HCT116 (cell line): Measurements from ENCODE around the gene HK3. TPM values are rescaled to one million over a fixed set of nuclear protein-coding genes. Genes with fewer than 3 reads are reported as not detected.

Source experiments
- ATAC-seq: fragments of 200-7000 bp; cut with Tn5 transposase; 2 replicates; pipeline ENCODE4 v1.9.1; 2020; ENCODE audit warnings: mild to moderate bottlenecking, moderate library complexity
- BruUV-seq: library from RNA; stranded (reverse); fragments of 400-500 nt; replicated peaks from 2 replicates; lab custom pipeline; 2021; lab: Mats Ljungman, UMichigan
- CTCF ChIA-PET: fragments of 300-600 bp; sonication (Branson Sonifier 250); formaldehyde crosslinking; loops from one replicate; lab custom pipeline; 2021; ENCODE audit warnings: antibody characterized with exemption; lab: Charles Lee
- POLR2A ChIA-PET: fragments of 300-600, 350-600 bp; sonication (Branson Sonifier 250); formaldehyde crosslinking; loops from one replicate; lab custom pipeline; 2021; ENCODE audit warnings: antibody characterized with exemption; lab: Charles Lee
- RAD21 ChIA-PET, 2 experiments: fragments of 300-600 bp; sonication (Branson Sonifier 250); formaldehyde crosslinking; loops; one replicate each; lab custom pipeline; 2023; ENCODE audit warnings: low total read pairs in 2 of 2; ENCODE audit not compliant: uncharacterized antibody in 2 of 2, unreplicated experiment in 2 of 2, low non-redundant PET in 1 of 2; lab: Charles Lee
- DNase-seq: peaks from one replicate; pipeline ENCODE4 v3.0.0-alpha.2; 2010; ENCODE audit warnings: low read depth, low spot score
- H2AFZ ChIP-seq: fragments of 200-600 bp; shearing (Covaris generic), sonication (generic); 2 replicates; pipeline ENCODE4 v1.6.1; 2017; ENCODE audit warnings: low read depth, mixed run types, mixed read lengths, antibody characterized with exemption, low read length; ENCODE audit not compliant: poor library complexity, severe bottlenecking
- H3K27ac ChIP-seq: 2 replicates; pipeline ENCODE4 v1.5.1; 2012; ENCODE audit warnings: low read depth, low read length
- H3K27me3 ChIP-seq: fragments of 200-600 bp; sonication (generic); 2 replicates; pipeline ENCODE4 v1.6.1; 2016; ENCODE audit warnings: mixed run types, low read length, mixed read lengths; ENCODE audit not compliant: insufficient read depth
- H3K36me3 ChIP-seq, 2 experiments: fragments of 200-500 bp in 1 of 2; fragments of 200-600 bp in 1 of 2; sonication (Bioruptor generic) in 1 of 2; sonication (generic) in 1 of 2; 2 replicates each; pipeline versions ENCODE4 v1.5.1 to v1.6.1; 2014 to 2016; ENCODE audit warnings: low read length in 2 of 2, inconsistent platforms in 1 of 2, mixed read lengths in 1 of 2, mixed run types in 1 of 2; ENCODE audit not compliant: insufficient read depth in 2 of 2, control insufficient read depth in 1 of 2
- H3K4me1 ChIP-seq, 2 experiments: fragments of 200-600 bp in 1 of 2; sonication (generic) in 1 of 2; 2 replicates each; pipeline versions ENCODE4 v1.5.1 to v1.6.1; 2012 to 2017; ENCODE audit warnings: low read length in 2 of 2, inconsistent platforms in 1 of 2, mild to moderate bottlenecking in 1 of 2, mixed read lengths in 1 of 2, mixed run types in 1 of 2, moderate library complexity in 1 of 2; ENCODE audit not compliant: insufficient read depth in 2 of 2, control insufficient read depth in 1 of 2
- H3K4me2 ChIP-seq: fragments of 200-600 bp; sonication (generic); 2 replicates; pipeline ENCODE4 v1.6.1; 2017; ENCODE audit warnings: mixed run types, low read length, mixed read lengths
- H3K4me3 ChIP-seq, 2 experiments: fragments of 200-600 bp in 1 of 2; sonication (generic) in 1 of 2; replicated peaks in 1 of 2; 2 replicates each; pipeline ENCODE4 v1.5.1; 2011 to 2016; ENCODE audit warnings: low read length in 2 of 2, control low read depth in 1 of 2, low read depth in 1 of 2, mild to moderate bottlenecking in 1 of 2, mixed read lengths in 1 of 2, mixed run types in 1 of 2
- H3K79me2 ChIP-seq: fragments of 200-600 bp; sonication (generic); 2 replicates; pipeline ENCODE4 v1.6.1; 2017; ENCODE audit warnings: mild to moderate bottlenecking, mixed run types, low read length, moderate library complexity, mixed read lengths; ENCODE audit not compliant: insufficient read depth
- H3K9ac ChIP-seq: fragments of 200-600 bp; sonication (generic); 2 replicates; pipeline ENCODE4 v1.6.1; 2016; ENCODE audit warnings: low read length, mixed read lengths
- H3K9me2 ChIP-seq: fragments of 200-600 bp; sonication (generic), shearing (Covaris generic); 2 replicates; pipeline ENCODE4 v1.6.1; 2017; ENCODE audit warnings: mixed run types, mild to moderate bottlenecking, moderate library complexity; ENCODE audit not compliant: insufficient read depth
- H3K9me3 ChIP-seq, 2 experiments: fragments of 200-500 bp in 1 of 2; fragments of 200-600 bp in 1 of 2; sonication (Bioruptor generic) in 1 of 2; sonication (generic) in 1 of 2; 2 replicates each; pipeline ENCODE4 v1.6.1; 2014 to 2017; ENCODE audit warnings: low read length in 2 of 2, mixed read lengths in 2 of 2, inconsistent platforms in 1 of 2, low read depth in 1 of 2, mild to moderate bottlenecking in 1 of 2, mixed run types in 1 of 2, moderate library complexity in 1 of 2; ENCODE audit not compliant: control insufficient read depth in 1 of 2, insufficient read depth in 1 of 2
- H4K20me1 ChIP-seq: fragments of 200-600 bp; sonication (generic), shearing (Covaris generic); 2 replicates; pipeline ENCODE4 v1.6.1; 2017; ENCODE audit warnings: mixed run types, mild to moderate bottlenecking, moderate library complexity; ENCODE audit not compliant: insufficient read depth
- CEBPB ChIP-seq: IDR thresholded peaks from 2 replicates; pipeline ENCODE4 v1.6.1; 2012; ENCODE audit warnings: low read depth
- EZH2 ChIP-seq: fragments of 200-600 bp; sonication (generic); IDR thresholded peaks from 2 replicates; pipeline ENCODE4 v1.6.1; 2017; ENCODE audit warnings: antibody characterized with exemption, mixed run types
- EZH2phosphoT487 ChIP-seq: fragments of 200-600 bp; IDR thresholded peaks from 2 replicates; pipeline ENCODE4 v1.6.1; 2018; ENCODE audit warnings: antibody characterized with exemption, borderline replicate concordance
- RAD21 ChIP-seq: IDR thresholded peaks from 2 replicates; pipeline ENCODE4 v1.6.1; 2012; ENCODE audit warnings: low read depth, mild to moderate bottlenecking
- SIN3A ChIP-seq: IDR thresholded peaks from 2 replicates; pipeline ENCODE4 v1.6.1; 2012; ENCODE audit warnings: low read depth
- TCF7L2 ChIP-seq: IDR thresholded peaks from 2 replicates; pipeline ENCODE4 v1.7.0; 2011; ENCODE audit warnings: borderline replicate concordance, inconsistent platforms; ENCODE audit not compliant: insufficient read depth, insufficient read length; ENCODE audit errors: extremely low read depth
- YY1 ChIP-seq: IDR thresholded peaks from 2 replicates; pipeline ENCODE4 v1.6.1; 2011; ENCODE audit warnings: low read length, low read depth, moderate library complexity, mild to moderate bottlenecking; ENCODE audit not compliant: insufficient replicate concordance; ENCODE audit errors: extremely low read depth
- ZNF274 ChIP-seq: fragments of 200-500 bp; sonication (Bioruptor generic); IDR thresholded peaks from 2 replicates; pipeline ENCODE4 v1.6.1; 2014; ENCODE audit warnings: mild to moderate bottlenecking, low read depth, low read length, inconsistent platforms
- intact Hi-C: fragments of 100-400 bp; cut with micrococcal nuclease; formaldehyde crosslinking; loops from 2 replicates; pipeline ENCODE4 v1.10.0; 2022
- total RNA-seq: library from RNA; stranded (reverse); gene quantifications from one replicate; pipeline ENCODE4 v1.2.1, GENCODE V29; 2021; ENCODE audit not compliant: unreplicated experiment
- TF ChIP-seq, protein P1 (sequence below): IDR thresholded peaks from 2 replicates; pipeline ENCODE4 v1.6.1; 2012
- TF ChIP-seq, protein P2 (sequence below): IDR thresholded peaks from 2 replicates; pipeline ENCODE4 v1.6.1; 2012
- TF ChIP-seq, protein P3 (sequence below): IDR thresholded peaks from 2 replicates; pipeline ENCODE4 v1.6.1; 2012; ENCODE audit warnings: low read depth

Gene HK3
- total RNA-seq, 1 experiment from 2014 or later, result 0.30 TPM

DNA sequence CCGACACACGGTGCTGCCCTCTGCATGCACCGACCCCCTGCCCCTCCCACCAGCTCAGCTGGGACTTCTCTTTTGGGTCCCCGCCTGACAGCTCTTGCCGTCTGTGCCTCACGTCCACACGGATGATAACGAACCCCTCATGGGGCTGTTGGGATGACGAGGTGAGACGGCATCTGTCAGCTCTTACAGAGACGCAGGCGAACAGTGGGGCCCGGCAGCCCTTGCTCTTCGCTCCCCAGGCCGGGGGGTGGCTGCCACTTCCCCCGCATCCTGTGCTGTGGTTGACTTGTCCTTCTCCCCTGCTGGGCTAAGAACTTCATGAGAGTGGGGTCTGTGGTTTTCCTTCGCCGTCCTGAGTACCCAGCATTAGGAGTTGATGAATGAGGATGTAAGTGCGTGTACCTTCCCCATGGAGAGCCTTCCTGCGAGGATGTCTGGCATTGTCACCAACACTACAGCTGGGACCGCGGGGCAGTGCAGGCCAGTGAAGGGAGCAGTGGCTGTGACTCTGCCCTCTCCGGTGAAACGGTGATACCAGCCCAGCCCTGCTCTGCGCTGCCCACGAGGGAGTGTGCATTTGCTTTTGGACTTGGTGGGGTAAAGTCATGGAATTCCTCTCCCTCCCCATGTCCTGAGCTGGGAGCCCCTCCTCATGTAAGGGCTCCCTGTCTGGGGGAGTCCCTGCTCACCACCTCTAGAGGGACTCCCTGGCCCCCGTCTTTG lies 23.2 kb downstream of the HK3 start:
- H3K4me2 ChIP-seq, result no peak overlapping the region
- intact Hi-C loops, result no loop called here
- H2AFZ ChIP-seq, result no peak overlapping the region
- CTCF ChIA-PET, result no interaction called here
- H3K27ac ChIP-seq, result no peak overlapping the region
- RAD21 ChIA-PET, result no interaction called here
- H3K9me3 ChIP-seq, result no peaks in the 10 kb centered on the region
- H3K27me3 ChIP-seq, result no peaks in the 10 kb centered on the region
- BruUV-seq, result no TSS peak
- DNase-seq (no peak), ATAC-seq (no peak)
- no peak overlapping the region for H3K4me3 ChIP-seq
- H3K9ac ChIP-seq, result no peak overlapping the region
- no peaks in the 10 kb centered on the region for H3K9me2 ChIP-seq
- H3K79me2 ChIP-seq, result no peaks in the 10 kb centered on the region
- TF ChIP-seq, protein P1, sequence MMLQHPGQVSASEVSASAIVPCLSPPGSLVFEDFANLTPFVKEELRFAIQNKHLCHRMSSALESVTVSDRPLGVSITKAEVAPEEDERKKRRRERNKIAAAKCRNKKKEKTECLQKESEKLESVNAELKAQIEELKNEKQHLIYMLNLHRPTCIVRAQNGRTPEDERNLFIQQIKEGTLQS, result no peak
- TF ChIP-seq EZH2, result no peak
- TF ChIP-seq SIN3A, result no peak
- no peak for TF ChIP-seq EZH2phosphoT487
- TF ChIP-seq, protein P2, sequence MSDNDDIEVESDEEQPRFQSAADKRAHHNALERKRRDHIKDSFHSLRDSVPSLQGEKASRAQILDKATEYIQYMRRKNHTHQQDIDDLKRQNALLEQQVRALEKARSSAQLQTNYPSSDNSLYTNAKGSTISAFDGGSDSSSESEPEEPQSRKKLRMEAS, result no peak
- TF ChIP-seq, protein P3, sequence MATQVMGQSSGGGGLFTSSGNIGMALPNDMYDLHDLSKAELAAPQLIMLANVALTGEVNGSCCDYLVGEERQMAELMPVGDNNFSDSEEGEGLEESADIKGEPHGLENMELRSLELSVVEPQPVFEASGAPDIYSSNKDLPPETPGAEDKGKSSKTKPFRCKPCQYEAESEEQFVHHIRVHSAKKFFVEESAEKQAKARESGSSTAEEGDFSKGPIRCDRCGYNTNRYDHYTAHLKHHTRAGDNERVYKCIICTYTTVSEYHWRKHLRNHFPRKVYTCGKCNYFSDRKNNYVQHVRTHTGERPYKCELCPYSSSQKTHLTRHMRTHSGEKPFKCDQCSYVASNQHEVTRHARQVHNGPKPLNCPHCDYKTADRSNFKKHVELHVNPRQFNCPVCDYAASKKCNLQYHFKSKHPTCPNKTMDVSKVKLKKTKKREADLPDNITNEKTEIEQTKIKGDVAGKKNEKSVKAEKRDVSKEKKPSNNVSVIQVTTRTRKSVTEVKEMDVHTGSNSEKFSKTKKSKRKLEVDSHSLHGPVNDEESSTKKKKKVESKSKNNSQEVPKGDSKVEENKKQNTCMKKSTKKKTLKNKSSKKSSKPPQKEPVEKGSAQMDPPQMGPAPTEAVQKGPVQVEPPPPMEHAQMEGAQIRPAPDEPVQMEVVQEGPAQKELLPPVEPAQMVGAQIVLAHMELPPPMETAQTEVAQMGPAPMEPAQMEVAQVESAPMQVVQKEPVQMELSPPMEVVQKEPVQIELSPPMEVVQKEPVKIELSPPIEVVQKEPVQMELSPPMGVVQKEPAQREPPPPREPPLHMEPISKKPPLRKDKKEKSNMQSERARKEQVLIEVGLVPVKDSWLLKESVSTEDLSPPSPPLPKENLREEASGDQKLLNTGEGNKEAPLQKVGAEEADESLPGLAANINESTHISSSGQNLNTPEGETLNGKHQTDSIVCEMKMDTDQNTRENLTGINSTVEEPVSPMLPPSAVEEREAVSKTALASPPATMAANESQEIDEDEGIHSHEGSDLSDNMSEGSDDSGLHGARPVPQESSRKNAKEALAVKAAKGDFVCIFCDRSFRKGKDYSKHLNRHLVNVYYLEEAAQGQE, result no peak
- TF ChIP-seq YY1, result no peak
- TF ChIP-seq RAD21, result no peak
- no peak for TF ChIP-seq TCF7L2
- no peak for TF ChIP-seq CEBPB
- no peak for TF ChIP-seq ZNF274
- H4K20me1 ChIP-seq, result no peaks in the 10 kb centered on the region
- H3K4me1 ChIP-seq, result no peaks in the 10 kb centered on the region
- no peaks in the 10 kb centered on the region for H3K36me3 ChIP-seq
- POLR2A ChIA-PET, result no interaction called here
